WTC11 (cell line): ENCODE data around the gene CFAP300. TPM values are rescaled to one million over a fixed set of nuclear protein-coding genes. Genes with fewer than 3 reads are reported as not detected.

Experiments
- ATAC-seq: fragments of 200-7000 bp; cut with Tn5 transposase; 2 replicates; pipeline ENCODE4 v1.10.0; 2021; ENCODE audit warnings: mild to moderate bottlenecking, moderate library complexity
- CTCF ChIA-PET: fragments of 300-600 bp; sonication (Branson Sonifier 250); formaldehyde crosslinking; loops from one replicate; lab custom pipeline; 2021; ENCODE audit warnings: antibody characterized with exemption; lab: Charles Lee
- POLR2A ChIA-PET: fragments of 350-600 bp; sonication (Branson Sonifier 250); formaldehyde crosslinking; loops from one replicate; lab custom pipeline; 2021; ENCODE audit warnings: antibody characterized with exemption; lab: Charles Lee
- DNase-seq: peaks from one replicate; pipeline ENCODE4 v3.0.0; 2021; ENCODE audit warnings: low spot score
- H3K27ac Mint-ChIP-seq: 2 replicates; pipeline ENCODE4 v1.8.0; 2021; ENCODE audit warnings: mixed read lengths
- H3K27me3 Mint-ChIP-seq: 2 replicates; pipeline ENCODE4 v1.8.0; 2021; ENCODE audit warnings: low read depth, mild to moderate bottlenecking, moderate library complexity, mixed read lengths
- H3K36me3 Mint-ChIP-seq: 2 replicates; pipeline ENCODE4 v1.8.0; 2021; ENCODE audit warnings: mixed read lengths
- H3K4me1 Mint-ChIP-seq: 2 replicates; pipeline ENCODE4 v1.8.0; 2022; ENCODE audit warnings: mixed read lengths
- H3K4me3 Mint-ChIP-seq: 2 replicates; pipeline ENCODE4 v1.8.0; 2021; ENCODE audit warnings: mild to moderate bottlenecking, moderate library complexity, mixed read lengths
- H3K9me3 Mint-ChIP-seq: 2 replicates; pipeline ENCODE4 v1.8.0; 2021; ENCODE audit warnings: mixed read lengths
- AR ChIP-seq: fragments of 250-450 bp; sonication (Bioruptor Pico); IDR thresholded peaks from 2 replicates; pipeline ENCODE4 v1.9.0; 2021; ENCODE audit warnings: mild to moderate bottlenecking
- ATF6 ChIP-seq: sonication (generic); formaldehyde crosslinking; IDR thresholded peaks from 2 replicates; pipeline ENCODE4 v1.8.1; 2023; ENCODE audit warnings: mild to moderate bottlenecking, missing genetic modification reagents
- CBFB ChIP-seq: sonication (generic); formaldehyde crosslinking; IDR thresholded peaks from 2 replicates; pipeline ENCODE4 v1.8.1; 2022; ENCODE audit warnings: mild to moderate bottlenecking, low read depth, missing genetic modification reagents
- ELF4 ChIP-seq: sonication (generic); formaldehyde crosslinking; IDR thresholded peaks from 2 replicates; pipeline ENCODE4 v1.8.1; 2022; ENCODE audit warnings: low read depth, mild to moderate bottlenecking, moderate library complexity, missing genetic modification reagents
- EMX1 ChIP-seq: fragments of 250-450 bp; sonication (Bioruptor Pico); IDR thresholded peaks from 2 replicates; pipeline ENCODE4 v1.8.0; 2021; ENCODE audit warnings: mild to moderate bottlenecking
- ESRRA ChIP-seq: sonication (generic); formaldehyde crosslinking; IDR thresholded peaks from 2 replicates; pipeline ENCODE4 v1.8.1; 2022; ENCODE audit warnings: mild to moderate bottlenecking, missing genetic modification reagents, borderline replicate concordance
- HMGXB4 ChIP-seq: sonication (generic); formaldehyde crosslinking; IDR thresholded peaks from 2 replicates; pipeline ENCODE4 v1.8.1; 2023; ENCODE audit warnings: mild to moderate bottlenecking, moderate library complexity, missing genetic modification reagents
- IRF1 ChIP-seq: sonication (generic); formaldehyde crosslinking; IDR thresholded peaks from 2 replicates; pipeline ENCODE4 v1.8.0; 2023; ENCODE audit warnings: missing genetic modification reagents
- IRF2 ChIP-seq: sonication (generic); formaldehyde crosslinking; IDR thresholded peaks from 2 replicates; pipeline ENCODE4 v1.8.0; 2022; ENCODE audit warnings: low read depth, missing genetic modification reagents, borderline replicate concordance
- MLX ChIP-seq: sonication (generic); formaldehyde crosslinking; IDR thresholded peaks from 2 replicates; pipeline ENCODE4 v1.8.1; 2023; ENCODE audit warnings: mild to moderate bottlenecking, missing genetic modification reagents, moderate library complexity
- USF2 ChIP-seq: sonication (generic); formaldehyde crosslinking; IDR thresholded peaks from 2 replicates; pipeline ENCODE4 v1.8.1; 2023; ENCODE audit warnings: mild to moderate bottlenecking, missing genetic modification reagents, moderate library complexity
- ZNF532 ChIP-seq: fragments of 250-450 bp; sonication (Bioruptor Pico); IDR thresholded peaks from 2 replicates; pipeline ENCODE4 v1.9.0; 2021; ENCODE audit warnings: mild to moderate bottlenecking, borderline replicate concordance
- total RNA-seq: library from RNA; stranded (reverse); gene quantifications from 3 replicates; pipeline ENCODE4 v1.2.3, GENCODE V29; 2021

CFAP300 gene
- total RNA-seq, 1 experiment from 2014 or later = 1.1 TPM

- H3K9me3 Mint-ChIP-seq = 0 out of 2 replicates have a peak, but pooled peaks cover 4% of the 10 kb centered on the region
- ATAC-seq = no peak
Observed at GRCh38 chr11:102014756-102015155, 32.5 kb upstream of the CFAP300 start.

GRCh38 chr11:102017026-102017425 lies 30.2 kb upstream of the CFAP300 start:
- H3K4me1 Mint-ChIP-seq = no peaks in the 10 kb centered on the region
- H3K9me3 Mint-ChIP-seq = 0 out of 2 replicates have a peak, but pooled peaks cover 8% of the 10 kb centered on the region
- CTCF ChIA-PET = interaction anchor here (1.4 to 1.7 kb wide), 2 partner anchors 10 to 156 kb away, joined by 4 to 5 read pairs; no protein-coding TSS in a partner anchor
- POLR2A ChIA-PET = no interaction called here
- H3K36me3 Mint-ChIP-seq = no peaks in the 10 kb centered on the region
- no peak overlapping the region for H3K4me3 Mint-ChIP-seq
- DNase-seq (no peak), ATAC-seq (no peak)
- no peaks in the 10 kb centered on the region for H3K27me3 Mint-ChIP-seq
- no peak overlapping the region for H3K27ac Mint-ChIP-seq
- no peak for TF ChIP-seq IRF2 (CRISPR knock-in tag)
- no peak for TF ChIP-seq USF2 (CRISPR knock-in tag)
- no peak for TF ChIP-seq IRF1
- TF ChIP-seq ESRRA (CRISPR knock-in tag) = no peak
- no peak for TF ChIP-seq MLX (CRISPR knock-in tag)
- no peak for TF ChIP-seq AR
- TF ChIP-seq ATF6 (CRISPR knock-in tag) = no peak

More at GRCh38 chr11:102014756-102015155, 32.5 kb upstream of the CFAP300 start:
- no peak for DNase-seq
- Mint-ChIP-seq H3K36me3 (no peaks in the 10 kb centered on the region), H3K27ac (no peak overlapping the region), H3K27me3 (no peaks in the 10 kb centered on the region; the same call in 1 of the 2 replicates), H3K4me3 (no peak overlapping the region), H3K4me1 (0 out of 2 replicates have a peak, but pooled peaks cover 2% of the 10 kb centered on the region)
- ChIA-PET CTCF (interaction anchor here (0.9 to 1.0 kb wide), 2 partner anchors 154 to 254 kb away, joined by 3 to 4 read pairs; no protein-coding TSS in a partner anchor), POLR2A (no interaction called here)
- TF ChIP-seq ZNF532 (CRISPR knock-in tag) (no peak), EMX1 (CRISPR knock-in tag) (no peak), CBFB (CRISPR knock-in tag) (no peak), ELF4 (CRISPR knock-in tag) (no peak), HMGXB4 (no peak)
